ENCODE measurements around the gene SPTBN5. TPM values are rescaled to one million over a fixed set of nuclear protein-coding genes. Genes with fewer than 3 reads are reported as not detected.

SPTBN5 gene
- total RNA-seq, 2 donors from 2014 or later: 0.55 to 1.4 TPM

- Mint-ChIP-seq H3K36me3 (peaks cover 0 to 4% of the 10 kb centered on the region in 2 donors), H3K27ac (no peak overlapping the region), H3K9me3 (no peaks in the 10 kb centered on the region)
- ATAC-seq (no peak), DNase-seq (ENCODE audit: low spot score in 2 of 2) (no peak)
These were observed 11.0 kb downstream of the SPTBN5 start for GRCh38 chr15:41882689-41883483.

- peaks cover 0 to 4% of the 10 kb centered on the region in 2 donors for H3K36me3 Mint-ChIP-seq
- no peak for DNase-seq (ENCODE audit: low spot score in 2 of 2)
- no peaks in the 10 kb centered on the region for H3K9me3 Mint-ChIP-seq
- H3K27ac Mint-ChIP-seq: no peak overlapping the region
- ATAC-seq: peak; percentile 10 to 20
These were observed 11.7 kb downstream of the SPTBN5 start for GRCh38 chr15:41881920-41882688.

- ATAC-seq (no peak), DNase-seq (ENCODE audit: low spot score in 2 of 2) (no peak)
- H3K9me3 Mint-ChIP-seq: no peaks in the 10 kb centered on the region
- H3K27ac Mint-ChIP-seq: peak overlapping the region; percentile 3 to 23
- H3K36me3 Mint-ChIP-seq: peaks cover 0 to 4% of the 10 kb centered on the region in 2 donors
These were observed 12.3 kb downstream of the SPTBN5 start for GRCh38 chr15:41881550-41881919.

- DNase-seq (ENCODE audit: low spot score in 2 of 2) (no peak), ATAC-seq (no peak)
- Mint-ChIP-seq H3K9me3 (no peaks in the 10 kb centered on the region), H3K27ac (peak overlapping the region; percentile 3 to 23), H3K36me3 (peaks cover 0 to 4% of the 10 kb centered on the region in 2 donors)
These were observed 12.8 kb downstream of the SPTBN5 start for GRCh38 chr15:41881086-41881485.

- no peaks in the 10 kb centered on the region for H3K9me3 Mint-ChIP-seq
- ATAC-seq (no peak), DNase-seq (ENCODE audit: low spot score in 2 of 2) (no peak)
- no peak overlapping the region for H3K27ac Mint-ChIP-seq
- H3K36me3 Mint-ChIP-seq: peaks cover 0 to 4% of the 10 kb centered on the region in 2 donors
These were observed 13.5 kb downstream of the SPTBN5 start for GRCh38 chr15:41880156-41880877.

GRCh38 chr15:41879321-41879845, 14.5 kb downstream of the SPTBN5 start:
- Mint-ChIP-seq H3K27ac (no peak overlapping the region), H3K9me3 (no peaks in the 10 kb centered on the region), H3K36me3 (peaks cover 0 to 4% of the 10 kb centered on the region in 2 donors)
- ATAC-seq: no peak
- DNase-seq (ENCODE audit: low spot score in 2 of 2): no peak

GRCh38 chr15:41878355-41878699, 15.5 kb downstream of the SPTBN5 start:
- no peaks in the 10 kb centered on the region for H3K9me3 Mint-ChIP-seq
- peak overlapping the region in 1 of 2 donors; percentile 46 for H3K27ac Mint-ChIP-seq
- DNase-seq (ENCODE audit: low spot score in 2 of 2) (no peak), ATAC-seq (no peak)
- peaks cover 0 to 4% of the 10 kb centered on the region in 2 donors for H3K36me3 Mint-ChIP-seq

- no peak for ATAC-seq
- peak overlapping the region in 1 of 2 donors; percentile 46 for H3K27ac Mint-ChIP-seq
- H3K36me3 Mint-ChIP-seq: peaks cover 0 to 4% of the 10 kb centered on the region in 2 donors
- H3K9me3 Mint-ChIP-seq: no peaks in the 10 kb centered on the region
- DNase-seq (ENCODE audit: low spot score in 2 of 2): no peak
These were observed 16.1 kb downstream of the SPTBN5 start for GRCh38 chr15:41877631-41878354.

GRCh38 chr15:41876689-41877088, 17.2 kb downstream of the SPTBN5 start:
- no peak overlapping the region for H3K27ac Mint-ChIP-seq
- no peaks in the 10 kb centered on the region for H3K9me3 Mint-ChIP-seq
- no peak for ATAC-seq
- peaks cover 0 to 4% of the 10 kb centered on the region in 2 donors for H3K36me3 Mint-ChIP-seq
- no peak for DNase-seq (ENCODE audit: low spot score in 2 of 2)

- Mint-ChIP-seq H3K36me3 (peaks cover 0 to under 1% of the 10 kb centered on the region in 2 donors), H3K9me3 (no peaks in the 10 kb centered on the region), H3K27ac (no peak overlapping the region)
- ATAC-seq: no peak
- DNase-seq (ENCODE audit: low spot score in 2 of 2): no peak
These were observed 17.8 kb downstream of the SPTBN5 start for GRCh38 chr15:41876007-41876406.

- Mint-ChIP-seq H3K27ac (no peak overlapping the region), H3K36me3 (no peaks in the 10 kb centered on the region), H3K9me3 (no peaks in the 10 kb centered on the region)
- DNase-seq (ENCODE audit: low spot score in 2 of 2) (no peak), ATAC-seq (no peak)
These were observed 19.1 kb downstream of the SPTBN5 start for GRCh38 chr15:41874736-41875135.

GRCh38 chr15:41873711-41874110, 20.1 kb downstream of the SPTBN5 start:
- Mint-ChIP-seq H3K36me3 (no peaks in the 10 kb centered on the region), H3K27ac (no peak overlapping the region), H3K9me3 (no peaks in the 10 kb centered on the region)
- ATAC-seq (no peak), DNase-seq (ENCODE audit: low spot score in 2 of 2) (no peak)

GRCh38 chr15:41872166-41872747, 21.6 kb downstream of the SPTBN5 start:
- ATAC-seq: no peak
- H3K9me3 Mint-ChIP-seq: no peaks in the 10 kb centered on the region
- H3K27ac Mint-ChIP-seq: peak overlapping the region in 1 of 2 donors; percentile 0
- no peak for DNase-seq (ENCODE audit: low spot score in 2 of 2)
- H3K36me3 Mint-ChIP-seq: no peaks in the 10 kb centered on the region

GRCh38 chr15:41871175-41871905, 22.5 kb downstream of the SPTBN5 start:
- DNase-seq (ENCODE audit: low spot score in 2 of 2): no peak
- H3K27ac Mint-ChIP-seq: peak overlapping the region; percentile 79 to 80
- no peaks in the 10 kb centered on the region for H3K36me3 Mint-ChIP-seq
- H3K9me3 Mint-ChIP-seq: no peaks in the 10 kb centered on the region
- ATAC-seq: no peak

- DNase-seq (ENCODE audit: low spot score in 2 of 2): peak; percentile 62 to 71
These were observed 23.2 kb downstream of the SPTBN5 start for GRCh38 chr15:41870689-41871081.

More at GRCh38 chr15:41870689-41871081, 23.2 kb downstream of the SPTBN5 start:
- H3K27ac Mint-ChIP-seq: peak overlapping the region; percentile 79 to 80
- H3K36me3 Mint-ChIP-seq: no peaks in the 10 kb centered on the region
- ATAC-seq: peak; percentile 96 to 98
- H3K9me3 Mint-ChIP-seq: no peaks in the 10 kb centered on the region

All from activated naive CD4-positive, alpha-beta T cell treated with anti-CD3 and anti-CD28 coated beads, Interleukin-2, amount 50 U/mL, for 72 hours (primary cell).